HEK293T (cell line): Measurements from ENCODE around the gene ANKRD34A.

Experiments
- CTCF ChIA-PET: fragments of 350-600 bp; formaldehyde crosslinking; extraction: SDS; loops from one replicate; lab custom pipeline; 2021; ENCODE audit warnings: antibody characterized with exemption, inconsistent platforms; lab: Yijun Ruan, JAX
- POLR2A ChIA-PET: fragments of 350-600 bp; formaldehyde crosslinking; extraction: SDS; loops from one replicate; lab custom pipeline; 2020; ENCODE audit warnings: antibody characterized with exemption, inconsistent platforms; lab: Yijun Ruan, JAX
- DNase-seq: peaks from one replicate; pipeline ENCODE4 v3.0.0; 2012; ENCODE audit warnings: mixed read lengths; ENCODE audit errors: extremely low spot score
- ARNT ChIP-seq: fragments of 450-650 bp; IDR thresholded peaks from 2 replicates; pipeline ENCODE4 v1.6.1; 2017; ENCODE audit warnings: mild to moderate bottlenecking
- BHLHE40 ChIP-seq: fragments of 450-650 bp; IDR thresholded peaks from 2 replicates; pipeline ENCODE4 v1.6.1; 2016; ENCODE audit warnings: mild to moderate bottlenecking, moderate library complexity, borderline replicate concordance
- CTBP1 ChIP-seq: fragments of 450-650 bp; IDR thresholded peaks from 2 replicates; pipeline ENCODE4 v1.6.1; 2016; ENCODE audit warnings: borderline replicate concordance
- ELF4 ChIP-seq: fragments of 450-650 bp; IDR thresholded peaks from 2 replicates; pipeline ENCODE4 v1.6.1; 2017; ENCODE audit warnings: antibody characterized with exemption
- FOXA1 ChIP-seq: fragments of 450-650 bp; IDR thresholded peaks from 2 replicates; pipeline ENCODE4 v1.6.1; 2016; ENCODE audit warnings: mild to moderate bottlenecking
- FOXK2 ChIP-seq: fragments of 450-650 bp; IDR thresholded peaks from 2 replicates; pipeline ENCODE4 v1.6.1; 2016; ENCODE audit warnings: mild to moderate bottlenecking
- FOXM1 ChIP-seq: fragments of 450-650 bp; IDR thresholded peaks from 2 replicates; pipeline ENCODE4 v1.6.1; 2017; ENCODE audit warnings: mild to moderate bottlenecking, borderline replicate concordance
- HDGF ChIP-seq: fragments of 450-650 bp; IDR thresholded peaks from 2 replicates; pipeline ENCODE4 v1.6.1; 2017; ENCODE audit warnings: antibody characterized with exemption, borderline replicate concordance
- L3MBTL2 ChIP-seq: fragments of 450-650 bp; conservative IDR thresholded peaks from 2 replicates; pipeline ENCODE4 v1.6.1; 2016; ENCODE audit warnings: mild to moderate bottlenecking
- LEF1 ChIP-seq: fragments of 450-650 bp; IDR thresholded peaks from 2 replicates; pipeline ENCODE4 v1.6.1; 2017; ENCODE audit warnings: mild to moderate bottlenecking, borderline replicate concordance
- NFRKB ChIP-seq: fragments of 450-650 bp; IDR thresholded peaks from 2 replicates; pipeline ENCODE4 v1.6.1; 2016; ENCODE audit warnings: mild to moderate bottlenecking, moderate library complexity
- PKNOX1 ChIP-seq: fragments of 450-650 bp; IDR thresholded peaks from 2 replicates; pipeline ENCODE4 v1.6.1; 2016
- SP1 ChIP-seq: fragments of 450-650 bp; IDR thresholded peaks from 2 replicates; pipeline ENCODE4 v1.6.1; 2017
- SUZ12 ChIP-seq: fragments of 450-650 bp; IDR thresholded peaks from 2 replicates; pipeline ENCODE4 v1.6.1; 2016; ENCODE audit warnings: mild to moderate bottlenecking
- TARDBP ChIP-seq: fragments of 450-650 bp; IDR thresholded peaks from 2 replicates; pipeline ENCODE4 v1.6.1; 2016
- ZNF384 ChIP-seq: fragments of 450-650 bp; IDR thresholded peaks from 2 replicates; pipeline ENCODE4 v1.6.1; 2016

Gene ANKRD34A

GRCh38 chr1:145980457-145980994 lies 16.2 kb upstream of the ANKRD34A start:
- TF ChIP-seq NFRKB = no peak
- POLR2A ChIA-PET = interaction anchor here (0.8 to 8.7 kb wide), 8 partner anchors 10 to 71 kb away, joined by 3 to 115 read pairs (median 14); partner anchors contain the start of genes ANKRD34A, PEX11B, POLR3GL and RBM8A
- CTCF ChIA-PET = interaction anchor here (0.9 to 4.6 kb wide), 8 partner anchors 10 to 135 kb away, joined by 3 to 42 read pairs (median 6); partner anchors contain the start of genes LIX1L and NUDT17
- DNase-seq = no peak

- DNase-seq = no peak
- CTCF ChIA-PET = interaction anchor here (0.9 to 4.6 kb wide), 13 partner anchors 11 to 134 kb away, joined by 3 to 42 read pairs (median 6); partner anchors contain the start of genes ANKRD34A, LIX1L, NUDT17 and POLR3GL
- peak; percentile 51 for TF ChIP-seq L3MBTL2
- TF ChIP-seq FOXA1 = no peak
- TF ChIP-seq PKNOX1 = peak; percentile 78; the same call in 1 of the 2 replicates
- TF ChIP-seq ARNT = no peak
- POLR2A ChIA-PET = interaction anchor here (0.8 to 8.7 kb wide), 14 partner anchors 11 to 88 kb away, joined by 3 to 115 read pairs (median 4); partner anchors contain the start of genes ANKRD34A, PEX11B, POLR3GL and RBM8A
These were observed 15.5 kb upstream of the ANKRD34A start for GRCh38 chr1:145979746-145980456.

GRCh38 chr1:145978854-145979745 lies 14.7 kb upstream of the ANKRD34A start:
- peak; percentile 90 for DNase-seq
- CTCF ChIA-PET = interaction anchor here (0.9 to 4.6 kb wide), 15 partner anchors 8 to 133 kb away, joined by 3 to 42 read pairs (median 6); partner anchors contain the start of genes ANKRD34A, LIX1L, NUDT17 and POLR3GL
- POLR2A ChIA-PET = interaction anchor here (0.8 to 8.7 kb wide), 15 partner anchors 11 to 87 kb away, joined by 3 to 115 read pairs (median 4); partner anchors contain the start of genes ANKRD34A, PEX11B, POLR3GL and RBM8A
- TF ChIP-seq LEF1 (no peak), CTBP1 (no peak), PKNOX1 (peak; percentile 61), BHLHE40 (no peak), FOXK2 (no peak), ZNF384 (no peak), ARNT (no peak), FOXM1 (no peak), HDGF (0 out of 2 replicates have a peak, but pooled peaks have one; percentile 22), SUZ12 (no peak), SP1 (no peak), FOXA1 (no peak), L3MBTL2 (no peak), ELF4 (peak; percentile 20; the same call in 1 of the 2 replicates), NFRKB (no peak), TARDBP (no peak)

GRCh38 chr1:145978471-145978853 lies 14.1 kb upstream of the ANKRD34A start:
- POLR2A ChIA-PET = interaction anchor here (1.0 to 8.7 kb wide), 9 partner anchors 12 to 61 kb away, joined by 3 to 115 read pairs (median 10); partner anchors contain the start of genes ANKRD34A, POLR3GL, RBM8A and TXNIP
- no peak for TF ChIP-seq SUZ12
- TF ChIP-seq TARDBP = no peak
- TF ChIP-seq ARNT = no peak
- TF ChIP-seq LEF1 = no peak
- TF ChIP-seq L3MBTL2 = no peak
- no peak for TF ChIP-seq ELF4
- no peak for TF ChIP-seq CTBP1
- no peak for TF ChIP-seq HDGF
- no peak for TF ChIP-seq NFRKB
- no peak for TF ChIP-seq SP1
- TF ChIP-seq BHLHE40 = no peak
- TF ChIP-seq FOXK2 = no peak
- no peak for TF ChIP-seq FOXM1
- TF ChIP-seq ZNF384 = no peak
- no peak for TF ChIP-seq FOXA1
- TF ChIP-seq PKNOX1 = no peak
- CTCF ChIA-PET = interaction anchor here (1.1 to 4.6 kb wide), 8 partner anchors 9 to 132 kb away, joined by 4 to 42 read pairs (median 11); partner anchors contain the start of genes ANKRD34A, NUDT17 and POLR3GL
- DNase-seq = no peak
